MM.1S (cell line): ENCODE measurements around the gene HSPA12B.

Experiments used
- CTCF ChIP-seq: fragments of 300-600 bp; sonication (generic); IDR thresholded peaks from 2 replicates; pipeline ENCODE4 v1.5.1; 2016; ENCODE audit warnings: antibody characterized with exemption, low read length, mixed read lengths
- EZH2 ChIP-seq: fragments of 300-600 bp; sonication (generic); optimal IDR thresholded peaks from 2 replicates; pipeline ENCODE3; 2017; ENCODE audit warnings: low read depth, mild to moderate bottlenecking, antibody characterized with exemption, low read length, mixed read lengths
- EZH2phosphoT487 ChIP-seq: fragments of 300-600 bp; sonication (generic); IDR thresholded peaks from 2 replicates; pipeline ENCODE4 v1.6.1; 2018; ENCODE audit warnings: antibody characterized with exemption, low read length

GRCh38 chr20:3744806-3745685 lies 12.6 kb downstream of the HSPA12B start:
- TF ChIP-seq CTCF (no peak), EZH2 (no peak), EZH2phosphoT487 (no peak)
